Neutrophil (primary cell): ENCODE results near the gene FBXO10.

Experiments
- H3K27ac ChIP-seq: fragments of 200-600 bp; sonication (generic); 2 replicates; pipeline ENCODE4 v1.5.1; 2016; ENCODE audit warnings: mild to moderate bottlenecking, moderate library complexity
- H3K27me3 ChIP-seq: fragments of 200-600 bp; sonication (generic); 2 replicates; pipeline ENCODE4 v1.6.0; 2016; ENCODE audit warnings: mild to moderate bottlenecking
- H3K36me3 ChIP-seq: fragments of 200-600 bp; sonication (generic); 2 replicates; pipeline ENCODE4 v1.5.1; 2017
- H3K4me1 ChIP-seq, 2 experiments: fragments of 200-600 bp in 1 of 2; sonication (generic) in 1 of 2; 1 replicate in 1 of 2; 2 replicates in 1 of 2; pipeline versions ENCODE4 v1.5.1 to v1.6.1; 2013 to 2016; ENCODE audit warnings: low read depth in 1 of 2, low read length in 1 of 2, mild to moderate bottlenecking in 1 of 2, moderate library complexity in 1 of 2; ENCODE audit not compliant: control insufficient read depth in 1 of 2, insufficient read depth in 1 of 2
- H3K4me3 ChIP-seq, 2 experiments: fragments of 200-600 bp in 1 of 2; sonication (generic) in 1 of 2; 1 replicate in 1 of 2; 2 replicates in 1 of 2; pipeline ENCODE4 v1.5.1; 2013 to 2016; ENCODE audit warnings: low read depth in 1 of 2, low read length in 1 of 2, mild to moderate bottlenecking in 1 of 2, moderate library complexity in 1 of 2
- H3K9me3 ChIP-seq: fragments of 200-600 bp; sonication (generic); 2 replicates; pipeline ENCODE4 v1.5.1; 2016
- TF ChIP-seq, protein P1 (sequence below): fragments of 200-600 bp; sonication (generic); IDR thresholded peaks from 2 replicates; pipeline ENCODE4 v1.5.1; 2016; ENCODE audit warnings: antibody characterized with exemption

Gene FBXO10

DNA sequence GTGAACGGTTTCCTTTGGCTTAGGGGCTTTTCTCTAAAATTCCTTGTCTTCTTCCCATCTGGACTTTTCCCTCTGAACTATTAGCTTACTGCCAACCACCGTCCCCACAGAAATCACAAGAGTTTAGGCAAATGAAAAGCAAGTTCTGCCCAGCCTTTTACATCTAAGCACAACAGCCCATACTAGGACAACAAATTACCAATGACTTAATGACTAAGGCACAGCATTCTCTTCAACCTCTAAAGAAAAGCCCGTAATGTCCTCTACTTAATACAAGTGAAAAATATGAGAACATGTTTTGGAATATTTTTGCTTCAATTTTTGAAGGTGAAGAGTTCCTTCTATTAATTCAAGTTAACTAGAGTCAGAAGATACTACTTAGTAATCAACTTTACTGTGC, 112.2 kb downstream of the FBXO10 start:
- Histone ChIP-seq H3K27me3 (peaks cover 6% of the 10 kb centered on the region), H3K4me3 (peak overlapping the region in 1 of 2 experiments; percentile 93), H3K36me3 (no peaks in the 10 kb centered on the region), H3K27ac (no peak overlapping the region), H3K9me3 (no peaks in the 10 kb centered on the region), H3K4me1 (peaks cover 21 to 23% of the 10 kb centered on the region in 2 experiments)
- TF ChIP-seq, protein P1, sequence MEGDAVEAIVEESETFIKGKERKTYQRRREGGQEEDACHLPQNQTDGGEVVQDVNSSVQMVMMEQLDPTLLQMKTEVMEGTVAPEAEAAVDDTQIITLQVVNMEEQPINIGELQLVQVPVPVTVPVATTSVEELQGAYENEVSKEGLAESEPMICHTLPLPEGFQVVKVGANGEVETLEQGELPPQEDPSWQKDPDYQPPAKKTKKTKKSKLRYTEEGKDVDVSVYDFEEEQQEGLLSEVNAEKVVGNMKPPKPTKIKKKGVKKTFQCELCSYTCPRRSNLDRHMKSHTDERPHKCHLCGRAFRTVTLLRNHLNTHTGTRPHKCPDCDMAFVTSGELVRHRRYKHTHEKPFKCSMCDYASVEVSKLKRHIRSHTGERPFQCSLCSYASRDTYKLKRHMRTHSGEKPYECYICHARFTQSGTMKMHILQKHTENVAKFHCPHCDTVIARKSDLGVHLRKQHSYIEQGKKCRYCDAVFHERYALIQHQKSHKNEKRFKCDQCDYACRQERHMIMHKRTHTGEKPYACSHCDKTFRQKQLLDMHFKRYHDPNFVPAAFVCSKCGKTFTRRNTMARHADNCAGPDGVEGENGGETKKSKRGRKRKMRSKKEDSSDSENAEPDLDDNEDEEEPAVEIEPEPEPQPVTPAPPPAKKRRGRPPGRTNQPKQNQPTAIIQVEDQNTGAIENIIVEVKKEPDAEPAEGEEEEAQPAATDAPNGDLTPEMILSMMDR, result no peak
